Hepatocyte (in vitro differentiated cells): ENCODE results near the gene HPX.

Experiments
- EZH2 ChIP-seq: fragments of 200-600 bp; sonication (generic); IDR thresholded peaks from 2 replicates; pipeline ENCODE4 v1.6.1; 2016; ENCODE audit warnings: antibody characterized with exemption, mild to moderate bottlenecking, borderline replicate concordance
- EZH2phosphoT487 ChIP-seq: fragments of 200-600 bp; sonication (generic); IDR thresholded peaks from one replicate; pipeline ENCODE4 v1.6.1; 2018; ENCODE audit warnings: antibody characterized with exemption, mild to moderate bottlenecking, low read depth, moderate library complexity; ENCODE audit not compliant: unreplicated experiment, severe bottlenecking
- TF ChIP-seq, protein P1 (sequence below): fragments of 200-600 bp; sonication (generic); IDR thresholded peaks from 2 replicates; pipeline ENCODE4 v1.5.1; 2016; ENCODE audit warnings: antibody characterized with exemption, mild to moderate bottlenecking; ENCODE audit not compliant: poor library complexity

DNA sequence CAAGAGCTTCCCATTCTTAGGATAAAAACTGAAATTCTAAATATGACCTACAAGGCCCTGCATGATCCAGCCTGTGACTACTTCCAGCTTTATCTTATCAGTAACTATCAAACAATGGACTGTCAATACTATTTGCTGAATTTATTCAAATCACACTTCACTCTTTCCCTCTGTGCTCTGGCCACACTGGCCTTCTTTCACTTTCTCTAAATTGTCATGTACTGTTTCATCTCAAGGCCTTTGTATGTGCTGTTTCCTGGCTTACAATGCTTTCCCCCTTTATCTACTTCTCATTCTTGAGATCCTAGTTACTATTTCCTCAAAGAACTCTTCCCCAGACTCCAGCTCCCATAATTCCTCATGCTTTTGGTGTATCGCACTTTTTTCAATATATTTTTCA is 46.2 kb upstream of the HPX start:
- TF ChIP-seq, protein P1, sequence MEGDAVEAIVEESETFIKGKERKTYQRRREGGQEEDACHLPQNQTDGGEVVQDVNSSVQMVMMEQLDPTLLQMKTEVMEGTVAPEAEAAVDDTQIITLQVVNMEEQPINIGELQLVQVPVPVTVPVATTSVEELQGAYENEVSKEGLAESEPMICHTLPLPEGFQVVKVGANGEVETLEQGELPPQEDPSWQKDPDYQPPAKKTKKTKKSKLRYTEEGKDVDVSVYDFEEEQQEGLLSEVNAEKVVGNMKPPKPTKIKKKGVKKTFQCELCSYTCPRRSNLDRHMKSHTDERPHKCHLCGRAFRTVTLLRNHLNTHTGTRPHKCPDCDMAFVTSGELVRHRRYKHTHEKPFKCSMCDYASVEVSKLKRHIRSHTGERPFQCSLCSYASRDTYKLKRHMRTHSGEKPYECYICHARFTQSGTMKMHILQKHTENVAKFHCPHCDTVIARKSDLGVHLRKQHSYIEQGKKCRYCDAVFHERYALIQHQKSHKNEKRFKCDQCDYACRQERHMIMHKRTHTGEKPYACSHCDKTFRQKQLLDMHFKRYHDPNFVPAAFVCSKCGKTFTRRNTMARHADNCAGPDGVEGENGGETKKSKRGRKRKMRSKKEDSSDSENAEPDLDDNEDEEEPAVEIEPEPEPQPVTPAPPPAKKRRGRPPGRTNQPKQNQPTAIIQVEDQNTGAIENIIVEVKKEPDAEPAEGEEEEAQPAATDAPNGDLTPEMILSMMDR = no peak
- TF ChIP-seq EZH2 (no peak), EZH2phosphoT487 (no peak)
